Panc1 (cell line): Measurements from ENCODE around the gene CEP128. TPM values are rescaled to one million over a fixed set of nuclear protein-coding genes. Genes with fewer than 3 reads are reported as not detected.

Experiments used
- ATAC-seq: fragments of 200-7000 bp; cut with Tn5 transposase; 2 replicates; pipeline ENCODE4 v1.9.1; 2020; ENCODE audit warnings: mild to moderate bottlenecking, moderate library complexity
- BruUV-seq: library from RNA; stranded (reverse); fragments of 400-500 nt; replicated peaks from 2 replicates; lab custom pipeline; 2021; lab: Mats Ljungman, UMichigan
- CTCF ChIA-PET: fragments of 300-600 bp; sonication (Branson Sonifier 250); formaldehyde crosslinking; loops from one replicate; lab custom pipeline; 2022; ENCODE audit warnings: antibody characterized with exemption; lab: Charles Lee
- POLR2A ChIA-PET: fragments of 300-600 bp; sonication (Branson Sonifier 250); formaldehyde crosslinking; loops from one replicate; lab custom pipeline; 2022; ENCODE audit warnings: antibody characterized with exemption; lab: Charles Lee
- DNase-seq: peaks from one replicate; pipeline ENCODE4 v3.0.0-alpha.2; 2010; ENCODE audit warnings: low read depth, low spot score
- H3K27ac ChIP-seq: 2 replicates; pipeline ENCODE4 v1.5.1; 2011; ENCODE audit warnings: mild to moderate bottlenecking, low read length, inconsistent platforms
- H3K27me3 ChIP-seq: fragments of 200-500 bp; sonication (Bioruptor generic); 2 replicates; pipeline ENCODE4 v1.6.0; 2014; ENCODE audit warnings: low read length, inconsistent platforms; ENCODE audit not compliant: control insufficient read depth, insufficient read depth
- H3K36me3 ChIP-seq: fragments of 200-500 bp; sonication (Bioruptor generic); 2 replicates; pipeline ENCODE4 v1.5.1; 2014; ENCODE audit warnings: inconsistent platforms, mild to moderate bottlenecking, low read length, moderate library complexity; ENCODE audit not compliant: control insufficient read depth, insufficient read depth
- H3K4me1 ChIP-seq: 2 replicates; pipeline ENCODE4 v1.5.1; 2011; ENCODE audit warnings: inconsistent platforms, mild to moderate bottlenecking, low read length, moderate library complexity; ENCODE audit not compliant: control insufficient read depth, insufficient read depth
- H3K4me3 ChIP-seq, 2 experiments: 2 replicates each; pipeline ENCODE4 v1.5.1; 2011 to 2012; ENCODE audit warnings: low read depth in 2 of 2, low read length in 2 of 2, mild to moderate bottlenecking in 2 of 2, inconsistent platforms in 1 of 2, moderate library complexity in 1 of 2
- H3K9me3 ChIP-seq: fragments of 200-500 bp; sonication (Bioruptor generic); 2 replicates; pipeline ENCODE4 v1.5.1; 2014; ENCODE audit warnings: low read depth, mild to moderate bottlenecking, inconsistent platforms, low read length, moderate library complexity; ENCODE audit not compliant: control insufficient read depth, insufficient read depth
- POLR2AphosphoS5 ChIP-seq: IDR thresholded peaks from 2 replicates; pipeline ENCODE4 v1.6.1; 2012; ENCODE audit warnings: mild to moderate bottlenecking, low read depth, low read length, moderate library complexity
- SIN3A ChIP-seq: IDR thresholded peaks from 2 replicates; pipeline ENCODE4 v1.6.1; 2012; ENCODE audit warnings: low read depth, mild to moderate bottlenecking, low read length, moderate library complexity, borderline replicate concordance; ENCODE audit not compliant: insufficient read depth
- TCF7L2 ChIP-seq: IDR thresholded peaks from 2 replicates; pipeline ENCODE4 v1.6.1; 2011; ENCODE audit warnings: mild to moderate bottlenecking, low read depth, low read length, inconsistent platforms
- in situ Hi-C: cut with HindIII; loops from 2 replicates; pipeline ENCODE4 v1.10.0; 2016; ENCODE audit warnings: low sequenced_read_pairs, low pct_unique_long_range_greater_than_20kb
- intact Hi-C: fragments of 100-400 bp; cut with micrococcal nuclease; formaldehyde crosslinking; loops from one replicate; pipeline ENCODE4 v1.10.0; 2022; ENCODE audit not compliant: unreplicated experiment
- total RNA-seq: library from RNA; stranded (reverse); gene quantifications from one replicate; pipeline ENCODE4 v1.2.1, GENCODE V29; 2021; ENCODE audit not compliant: unreplicated experiment
- TF ChIP-seq, protein P1 (sequence below), 2 experiments: IDR thresholded peaks; 2 replicates each; pipeline ENCODE4 v1.6.1; 2011 to 2012; ENCODE audit warnings: low read depth in 2 of 2, control low read depth in 1 of 2, low read length in 1 of 2, mild to moderate bottlenecking in 1 of 2, moderate library complexity in 1 of 2; ENCODE audit not compliant: insufficient read depth in 1 of 2
- TF ChIP-seq, protein P2 (sequence below): fragments of 450-650 bp; IDR thresholded peaks from 2 replicates; pipeline ENCODE4 v1.5.1; 2017; ENCODE audit warnings: mild to moderate bottlenecking

The CEP128 gene
- total RNA-seq, 1 experiment from 2014 or later, result 9.3 TPM

DNA sequence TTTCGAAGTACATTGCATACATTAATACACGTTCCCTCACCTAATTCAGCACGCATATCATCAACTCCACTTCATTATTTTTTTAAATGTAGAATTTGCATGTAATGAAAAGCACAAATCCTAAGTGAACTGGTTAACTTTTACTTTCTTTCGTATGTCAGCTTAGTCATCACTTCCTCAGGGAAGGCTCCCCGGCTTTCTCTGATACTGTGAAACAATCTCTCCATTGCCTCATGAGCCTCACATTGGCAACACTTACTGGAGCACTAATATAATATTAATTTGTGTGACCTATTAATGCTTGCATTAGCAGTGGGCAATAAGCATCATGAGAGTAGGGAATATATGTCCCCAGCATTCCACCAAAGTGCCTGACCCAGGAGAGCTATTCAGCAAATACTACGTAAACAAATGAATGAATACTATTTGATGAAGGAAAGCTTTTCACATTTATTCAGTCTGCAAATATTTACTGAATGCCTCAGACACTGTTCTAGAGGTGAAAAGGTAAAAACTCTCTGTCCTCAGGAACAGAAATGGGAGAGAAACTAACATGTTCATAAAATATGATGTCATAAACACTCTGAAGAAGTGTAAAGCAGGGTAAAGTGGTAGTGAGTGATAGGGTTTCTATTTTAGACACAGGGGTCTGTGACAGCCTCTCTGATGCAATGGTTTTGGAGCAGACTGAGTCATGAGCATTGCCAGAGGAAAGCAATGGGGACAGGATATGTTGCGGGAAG, 402.7 kb downstream of the CEP128 start:
- Histone ChIP-seq H3K4me3 (no peak overlapping the region), H3K27ac (no peak overlapping the region), H3K4me1 (no peaks in the 10 kb centered on the region), H3K36me3 (no peaks in the 10 kb centered on the region), H3K9me3 (no peaks in the 10 kb centered on the region), H3K27me3 (no peaks in the 10 kb centered on the region)
- ATAC-seq, result no peak
- CTCF ChIA-PET, result no interaction called here
- TF ChIP-seq SIN3A (no peak), POLR2AphosphoS5 (no peak), TCF7L2 (no peak)
- TF ChIP-seq, protein P1, sequence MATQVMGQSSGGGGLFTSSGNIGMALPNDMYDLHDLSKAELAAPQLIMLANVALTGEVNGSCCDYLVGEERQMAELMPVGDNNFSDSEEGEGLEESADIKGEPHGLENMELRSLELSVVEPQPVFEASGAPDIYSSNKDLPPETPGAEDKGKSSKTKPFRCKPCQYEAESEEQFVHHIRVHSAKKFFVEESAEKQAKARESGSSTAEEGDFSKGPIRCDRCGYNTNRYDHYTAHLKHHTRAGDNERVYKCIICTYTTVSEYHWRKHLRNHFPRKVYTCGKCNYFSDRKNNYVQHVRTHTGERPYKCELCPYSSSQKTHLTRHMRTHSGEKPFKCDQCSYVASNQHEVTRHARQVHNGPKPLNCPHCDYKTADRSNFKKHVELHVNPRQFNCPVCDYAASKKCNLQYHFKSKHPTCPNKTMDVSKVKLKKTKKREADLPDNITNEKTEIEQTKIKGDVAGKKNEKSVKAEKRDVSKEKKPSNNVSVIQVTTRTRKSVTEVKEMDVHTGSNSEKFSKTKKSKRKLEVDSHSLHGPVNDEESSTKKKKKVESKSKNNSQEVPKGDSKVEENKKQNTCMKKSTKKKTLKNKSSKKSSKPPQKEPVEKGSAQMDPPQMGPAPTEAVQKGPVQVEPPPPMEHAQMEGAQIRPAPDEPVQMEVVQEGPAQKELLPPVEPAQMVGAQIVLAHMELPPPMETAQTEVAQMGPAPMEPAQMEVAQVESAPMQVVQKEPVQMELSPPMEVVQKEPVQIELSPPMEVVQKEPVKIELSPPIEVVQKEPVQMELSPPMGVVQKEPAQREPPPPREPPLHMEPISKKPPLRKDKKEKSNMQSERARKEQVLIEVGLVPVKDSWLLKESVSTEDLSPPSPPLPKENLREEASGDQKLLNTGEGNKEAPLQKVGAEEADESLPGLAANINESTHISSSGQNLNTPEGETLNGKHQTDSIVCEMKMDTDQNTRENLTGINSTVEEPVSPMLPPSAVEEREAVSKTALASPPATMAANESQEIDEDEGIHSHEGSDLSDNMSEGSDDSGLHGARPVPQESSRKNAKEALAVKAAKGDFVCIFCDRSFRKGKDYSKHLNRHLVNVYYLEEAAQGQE (IDR thresholded peaks at IDR 0.05; ENCODE audit: insufficient read depth in 1 of 2, low read depth in 2 of 2, low read length in 1 of 2), result no peak
- TF ChIP-seq, protein P2, sequence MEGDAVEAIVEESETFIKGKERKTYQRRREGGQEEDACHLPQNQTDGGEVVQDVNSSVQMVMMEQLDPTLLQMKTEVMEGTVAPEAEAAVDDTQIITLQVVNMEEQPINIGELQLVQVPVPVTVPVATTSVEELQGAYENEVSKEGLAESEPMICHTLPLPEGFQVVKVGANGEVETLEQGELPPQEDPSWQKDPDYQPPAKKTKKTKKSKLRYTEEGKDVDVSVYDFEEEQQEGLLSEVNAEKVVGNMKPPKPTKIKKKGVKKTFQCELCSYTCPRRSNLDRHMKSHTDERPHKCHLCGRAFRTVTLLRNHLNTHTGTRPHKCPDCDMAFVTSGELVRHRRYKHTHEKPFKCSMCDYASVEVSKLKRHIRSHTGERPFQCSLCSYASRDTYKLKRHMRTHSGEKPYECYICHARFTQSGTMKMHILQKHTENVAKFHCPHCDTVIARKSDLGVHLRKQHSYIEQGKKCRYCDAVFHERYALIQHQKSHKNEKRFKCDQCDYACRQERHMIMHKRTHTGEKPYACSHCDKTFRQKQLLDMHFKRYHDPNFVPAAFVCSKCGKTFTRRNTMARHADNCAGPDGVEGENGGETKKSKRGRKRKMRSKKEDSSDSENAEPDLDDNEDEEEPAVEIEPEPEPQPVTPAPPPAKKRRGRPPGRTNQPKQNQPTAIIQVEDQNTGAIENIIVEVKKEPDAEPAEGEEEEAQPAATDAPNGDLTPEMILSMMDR, result no peak
- no TSS peak for BruUV-seq
- POLR2A ChIA-PET, result no interaction called here
- in situ Hi-C loops (no loop called here), intact Hi-C loops (no loop called here)
- DNase-seq, result no peak

DNA sequence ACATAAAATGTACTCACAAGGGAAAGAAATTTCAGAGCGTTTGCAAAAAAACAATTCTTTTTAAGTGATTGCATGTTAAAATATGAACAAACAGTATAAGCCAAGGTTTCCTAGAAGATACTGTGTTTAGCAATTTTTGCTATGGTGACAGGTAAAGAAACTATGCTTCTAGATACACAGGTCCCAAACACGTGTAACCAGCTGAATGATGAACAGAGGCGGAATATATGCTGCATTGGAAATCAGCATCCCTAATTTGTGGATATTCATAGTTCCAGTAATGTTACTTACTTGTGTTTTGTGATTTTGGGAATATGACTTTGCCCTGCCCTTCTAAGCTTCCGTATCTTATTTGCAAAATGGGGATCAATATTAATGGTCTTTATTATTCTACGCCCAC, 403.9 kb downstream of the CEP128 start:
- Histone ChIP-seq H3K4me3 (no peak overlapping the region), H3K4me1 (no peaks in the 10 kb centered on the region), H3K9me3 (no peaks in the 10 kb centered on the region), H3K27me3 (no peaks in the 10 kb centered on the region), H3K36me3 (no peaks in the 10 kb centered on the region), H3K27ac (no peak overlapping the region)
- BruUV-seq, result no TSS peak
- TF ChIP-seq, protein P1 (IDR thresholded peaks at IDR 0.05; ENCODE audit: insufficient read depth in 1 of 2, low read depth in 2 of 2, low read length in 1 of 2), result no peak
- TF ChIP-seq TCF7L2, result no peak
- intact Hi-C loops (no loop called here), in situ Hi-C loops (no loop called here)
- POLR2A ChIA-PET, result no interaction called here
- ATAC-seq (no peak), DNase-seq (no peak)
- CTCF ChIA-PET, result no interaction called here
